Endothelial cell of umbilical vein (primary cell): ENCODE measurements around the gene SVOP. TPM values are rescaled to one million over a fixed set of nuclear protein-coding genes. Genes with fewer than 3 reads are reported as not detected.

Experiments used
- BruUV-seq: library from RNA; stranded (reverse); fragments of 400-500 nt; replicated peaks from 2 replicates; lab custom pipeline; 2021; lab: Mats Ljungman, UMichigan
- CTCF ChIA-PET: fragments of 300-600, 350-600 bp; sonication (Branson Sonifier 250); formaldehyde crosslinking; loops from one replicate; lab custom pipeline; 2021; ENCODE audit warnings: antibody characterized with exemption, inconsistent platforms; lab: Charles Lee
- POLR2A ChIA-PET: fragments of 300-600, 350-600 bp; sonication (Branson Sonifier 250); formaldehyde crosslinking; loops from one replicate; lab custom pipeline; 2021; ENCODE audit warnings: antibody characterized with exemption, inconsistent platforms; lab: Charles Lee
- DNase-seq: peaks from one replicate; pipeline ENCODE4 v3.0.0-alpha.2; 2011; ENCODE audit warnings: low read depth, low spot score
- FAIRE-seq: peaks from 2 replicates; lab custom pipeline; 2011; peaks lifted over from hg19 to GRCh38; lab: Jason Lieb, UNC
- H2AFZ ChIP-seq: 2 replicates; pipeline ENCODE4 v1.6.0; 2012; ENCODE audit warnings: low read depth, low read length, control low read depth, inconsistent platforms
- H3K27ac ChIP-seq: 2 replicates; pipeline ENCODE4 v1.5.1; 2011; ENCODE audit warnings: low read depth, mild to moderate bottlenecking, control low read depth, low read length, moderate library complexity; ENCODE audit not compliant: insufficient read depth
- H3K27me3 ChIP-seq, 2 experiments: 2 replicates each; pipeline versions ENCODE4 v1.6.0 to v1.6.1; 2011; ENCODE audit warnings: low read length in 2 of 2, mixed read lengths in 1 of 2; ENCODE audit not compliant: control insufficient read depth in 2 of 2, insufficient read depth in 2 of 2
- H3K36me3 ChIP-seq, 2 experiments: 2 replicates in 1 of 2; 3 replicates in 1 of 2; pipeline ENCODE4 v1.5.1; 2011; ENCODE audit warnings: low read length in 2 of 2, mild to moderate bottlenecking in 1 of 2, moderate library complexity in 1 of 2; ENCODE audit not compliant: control insufficient read depth in 2 of 2, insufficient read depth in 2 of 2; ENCODE audit errors: extremely low read depth in 1 of 2
- H3K4me1 ChIP-seq: 3 replicates; pipeline ENCODE4 v1.5.1; 2011; ENCODE audit warnings: mild to moderate bottlenecking, low read length; ENCODE audit not compliant: control insufficient read depth, insufficient read depth; ENCODE audit errors: extremely low read depth
- H3K4me2 ChIP-seq: 2 replicates; pipeline ENCODE4 v1.6.1; 2011; ENCODE audit warnings: low read length, control low read depth, mixed read lengths; ENCODE audit not compliant: insufficient read depth
- H3K4me3 ChIP-seq, 3 experiments: fragments of 200-600 bp in 1 of 3; sonication (generic), shearing (Covaris generic) in 1 of 3; replicated peaks in 1 of 3; 2 replicates each; pipeline ENCODE4 v1.5.1; 2011 to 2016; ENCODE audit warnings: control low read depth in 3 of 3, low read length in 3 of 3, mild to moderate bottlenecking in 2 of 3, inconsistent platforms in 1 of 3, low read depth in 1 of 3, moderate library complexity in 1 of 3; ENCODE audit not compliant: insufficient read depth in 1 of 3
- H3K79me2 ChIP-seq: 2 replicates; pipeline ENCODE4 v1.6.0; 2012; ENCODE audit warnings: low read length, inconsistent platforms; ENCODE audit not compliant: control insufficient read depth, insufficient read depth
- H3K9ac ChIP-seq: replicated peaks from 2 replicates; pipeline ENCODE3; 2011; ENCODE audit warnings: low read length, control low read depth; ENCODE audit not compliant: insufficient read depth; ENCODE audit errors: extremely low read depth
- H3K9me1 ChIP-seq: replicated peaks from 3 replicates; pipeline ENCODE4 v1.6.0; 2011; ENCODE audit warnings: mild to moderate bottlenecking, low read length; ENCODE audit not compliant: control insufficient read depth, insufficient read depth; ENCODE audit errors: extremely low read depth
- H3K9me3 ChIP-seq: replicated peaks from 2 replicates; pipeline ENCODE4 v1.5.1; 2012; ENCODE audit warnings: low read length, inconsistent platforms; ENCODE audit not compliant: control insufficient read depth, insufficient read depth
- H4K20me1 ChIP-seq: replicated peaks from 2 replicates; pipeline ENCODE3; 2011; ENCODE audit warnings: mild to moderate bottlenecking, low read length; ENCODE audit not compliant: control insufficient read depth, insufficient read depth; ENCODE audit errors: extremely low read depth
- EZH2 ChIP-seq: IDR thresholded peaks from 2 replicates; pipeline ENCODE4 v1.6.1; 2012; ENCODE audit warnings: borderline replicate concordance, low read depth, mild to moderate bottlenecking, moderate library complexity, low read length, inconsistent platforms; ENCODE audit not compliant: severe bottlenecking
- FOS ChIP-seq: IDR thresholded peaks from 2 replicates; pipeline ENCODE4 v1.6.1; 2011; ENCODE audit warnings: mild to moderate bottlenecking, low read length, moderate library complexity, borderline replicate concordance; ENCODE audit not compliant: insufficient read depth
- GATA2 ChIP-seq: IDR thresholded peaks from 2 replicates; pipeline ENCODE4 v1.7.0; 2011; ENCODE audit warnings: low read depth, mild to moderate bottlenecking, moderate library complexity, mixed read lengths, low read length; ENCODE audit not compliant: insufficient read length, insufficient read depth
- JUN ChIP-seq: IDR thresholded peaks from 2 replicates; pipeline ENCODE4 v1.6.1; 2011; ENCODE audit warnings: borderline replicate concordance, low read depth; ENCODE audit not compliant: insufficient read length, insufficient read depth
- MAX ChIP-seq: IDR thresholded peaks from 2 replicates; pipeline ENCODE4 v1.6.1; 2011; ENCODE audit not compliant: insufficient read depth, insufficient read length
- MYC ChIP-seq: IDR thresholded peaks from one replicate; pipeline ENCODE4 v1.6.1; 2011; ENCODE audit warnings: mild to moderate bottlenecking, low read depth, low read length
- POLR2A ChIP-seq: IDR thresholded peaks from 2 replicates; pipeline ENCODE4 v1.6.1; 2012; ENCODE audit warnings: low read depth, mild to moderate bottlenecking, control low read depth, low read length
- POLR2AphosphoS5 ChIP-seq: IDR thresholded peaks from 2 replicates; pipeline ENCODE4 v1.6.1; 2012; ENCODE audit warnings: low read depth, mild to moderate bottlenecking, control low read depth, low read length, moderate library complexity; ENCODE audit not compliant: insufficient read depth
- dilution Hi-C: fragments of 300-500 bp; cut with MboI; formaldehyde crosslinking; loops from one replicate; pipeline ENCODE4 v1.15.0; 2019; ENCODE audit warnings: low sequenced_read_pairs; ENCODE audit not compliant: extremely low pct_ligation_motif_present
- intact Hi-C: fragments of 100-400 bp; cut with micrococcal nuclease; formaldehyde crosslinking; loops from one replicate; pipeline ENCODE4 v1.10.0; 2022
- polyA plus RNA-seq, 4 experiments: library from polyadenylated mRNA; depleted of rRNA in 3 of 4; stranded (reverse) in 3 of 4; unstranded in 1 of 4; fragments of >200 nt; gene quantifications; 2 replicates each; pipeline versions ENCODE4 v1.2.1 to v1.2.3, GENCODE V29; 2011 to 2012; ENCODE audit warnings: missing spikeins in 1 of 4
- total RNA-seq: library from RNA; stranded (reverse); gene quantifications from 2 replicates; pipeline ENCODE4 v1.2.3, GENCODE V29; 2021
- TF ChIP-seq, protein P1 (sequence below), 2 donors: IDR thresholded peaks; 1 replicate in 1 of 2; 2 replicates in 1 of 2; pipeline ENCODE4 v1.5.1; 2011; ENCODE audit warnings: low read length in 2 of 2, mild to moderate bottlenecking in 2 of 2, moderate library complexity in 2 of 2, control low read depth in 1 of 2, inconsistent platforms in 1 of 2, low read depth in 1 of 2; ENCODE audit not compliant: insufficient read depth in 1 of 2; ENCODE audit errors: extremely low read depth in 1 of 2

SVOP gene
- total and polyA plus RNA-seq, 2 donors (not counting 3 experiments of a cell fraction or from before 2014, with no cell fraction given) = not detected

DNA sequence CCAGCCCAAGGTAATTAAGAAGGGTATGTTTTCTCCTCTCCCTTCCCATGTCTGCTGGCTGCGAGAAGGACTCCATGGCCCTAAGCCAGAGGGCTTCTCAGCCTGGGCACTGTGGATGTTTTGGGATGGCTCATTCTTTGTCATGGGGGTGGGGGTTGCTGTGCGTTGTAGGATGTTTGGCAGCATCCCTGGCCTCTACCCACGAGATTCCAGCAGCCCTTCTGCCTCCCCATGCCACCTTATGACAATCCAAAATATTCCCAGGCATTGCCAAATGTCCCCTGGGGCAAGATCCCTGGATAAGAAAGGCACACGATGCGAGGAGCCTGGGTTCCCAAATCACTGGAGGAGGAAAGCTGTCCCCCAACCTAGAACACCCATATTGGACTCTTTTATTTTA is 104.5 kb downstream of the SVOP start:
- POLR2A ChIA-PET = no interaction called here
- Histone ChIP-seq H3K4me1 (no peaks in the 10 kb centered on the region), H3K36me3 (no peaks in the 10 kb centered on the region), H3K79me2 (no peaks in the 10 kb centered on the region), H3K27me3 (peaks cover 0 to 1% of the 10 kb centered on the region in 2 experiments), H3K9me1 (no peaks in the 10 kb centered on the region), H3K9ac (no peak overlapping the region), H3K9me3 (no peaks in the 10 kb centered on the region), H3K4me2 (no peak overlapping the region), H4K20me1 (no peaks in the 10 kb centered on the region), H2AFZ (no peak overlapping the region), H3K4me3 (no peak overlapping the region), H3K27ac (no peak overlapping the region)
- DNase-seq = no peak
- FAIRE-seq = no peak
- dilution Hi-C loops (no loop called here), intact Hi-C loops (no loop called here)
- CTCF ChIA-PET = interaction anchor here (0.7 kb wide), 1 partner anchor 32 kb away, joined by 3 read pairs; no protein-coding TSS in a partner anchor
- TF ChIP-seq FOS = no peak
- no peak for TF ChIP-seq GATA2
- TF ChIP-seq, protein P1, sequence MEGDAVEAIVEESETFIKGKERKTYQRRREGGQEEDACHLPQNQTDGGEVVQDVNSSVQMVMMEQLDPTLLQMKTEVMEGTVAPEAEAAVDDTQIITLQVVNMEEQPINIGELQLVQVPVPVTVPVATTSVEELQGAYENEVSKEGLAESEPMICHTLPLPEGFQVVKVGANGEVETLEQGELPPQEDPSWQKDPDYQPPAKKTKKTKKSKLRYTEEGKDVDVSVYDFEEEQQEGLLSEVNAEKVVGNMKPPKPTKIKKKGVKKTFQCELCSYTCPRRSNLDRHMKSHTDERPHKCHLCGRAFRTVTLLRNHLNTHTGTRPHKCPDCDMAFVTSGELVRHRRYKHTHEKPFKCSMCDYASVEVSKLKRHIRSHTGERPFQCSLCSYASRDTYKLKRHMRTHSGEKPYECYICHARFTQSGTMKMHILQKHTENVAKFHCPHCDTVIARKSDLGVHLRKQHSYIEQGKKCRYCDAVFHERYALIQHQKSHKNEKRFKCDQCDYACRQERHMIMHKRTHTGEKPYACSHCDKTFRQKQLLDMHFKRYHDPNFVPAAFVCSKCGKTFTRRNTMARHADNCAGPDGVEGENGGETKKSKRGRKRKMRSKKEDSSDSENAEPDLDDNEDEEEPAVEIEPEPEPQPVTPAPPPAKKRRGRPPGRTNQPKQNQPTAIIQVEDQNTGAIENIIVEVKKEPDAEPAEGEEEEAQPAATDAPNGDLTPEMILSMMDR (IDR thresholded peaks at IDR 0.05; ENCODE audit: extremely low read depth in 1 of 2, insufficient read depth in 1 of 2, low read depth in 1 of 2, low read length in 2 of 2) = no peak
- TF ChIP-seq JUN = no peak
- no peak for TF ChIP-seq EZH2
- no peak for TF ChIP-seq POLR2AphosphoS5
- no peak for TF ChIP-seq MAX
- no peak for TF ChIP-seq MYC
- TF ChIP-seq POLR2A = no peak
- BruUV-seq = no TSS peak
